HepG2 (cell line): Measurements from ENCODE around the gene ADGRF5. TPM values are rescaled to one million over a fixed set of nuclear protein-coding genes. Genes with fewer than 3 reads are reported as not detected.
"Not testable (repeated sequence)": the region's sequence is repeated elsewhere in the genome, so short reads cannot be mapped to it uniquely, and the experiment has no call there.

Source experiments
- ATAC-seq: fragments of 200-7000 bp; cut with Tn5 transposase; 3 replicates; pipeline ENCODE4 v1.9.1; 2020; ENCODE audit warnings: mild to moderate bottlenecking, moderate library complexity
- BruUV-seq: library from RNA; stranded (reverse); fragments of 400-500 nt; replicated peaks from 2 replicates; lab custom pipeline; 2021; lab: Mats Ljungman, UMichigan
- CTCF ChIA-PET: fragments of 300-600 bp; formaldehyde crosslinking; extraction: SDS; loops from one replicate; lab custom pipeline; 2021; ENCODE audit warnings: low total read pairs, inconsistent platforms, low intra/inter-chr PET ratio; lab: Yijun Ruan, JAX
- POLR2A ChIA-PET: fragments of 350-600 bp; sonication (Branson Sonifier 250); formaldehyde crosslinking; loops from one replicate; lab custom pipeline; 2020; ENCODE audit warnings: antibody characterized with exemption, inconsistent platforms; lab: Yijun Ruan, JAX
- DNase-seq: peaks from one replicate; pipeline ENCODE4 v3.0.0-alpha.2; 2015; ENCODE audit warnings: low spot score
- FAIRE-seq: peaks from 3 replicates; lab custom pipeline; 2011; peaks lifted over from hg19 to GRCh38; lab: Jason Lieb, UNC
- H2AFZ ChIP-seq: one replicate; pipeline ENCODE4 v1.6.1; 2011; ENCODE audit warnings: low read length, inconsistent platforms
- H3K27ac ChIP-seq: fragments of 300-600 bp; 3 replicates; pipeline ENCODE4 v1.8.0; 2011; ENCODE audit warnings: mixed run types, mild to moderate bottlenecking, mixed read lengths, low read length, inconsistent platforms; ENCODE audit not compliant: insufficient read depth; ENCODE audit errors: extremely low read length
- H3K27me3 ChIP-seq, 2 experiments: fragments of 200-600 bp in 1 of 2; 2 replicates in 1 of 2; 3 replicates in 1 of 2; pipeline versions ENCODE4 v1.6.0 to v1.8.0; 2011; ENCODE audit warnings: low read length in 2 of 2, mild to moderate bottlenecking in 2 of 2, moderate library complexity in 2 of 2, inconsistent platforms in 1 of 2; ENCODE audit not compliant: insufficient read depth in 2 of 2, control insufficient read depth in 1 of 2
- H3K36me3 ChIP-seq, 2 experiments: fragments of 200-600 bp in 1 of 2; replicated peaks in 1 of 2; 2 replicates in 1 of 2; 3 replicates in 1 of 2; pipeline versions ENCODE4 v1.5.1 to v1.8.0; 2011; ENCODE audit warnings: low read length in 2 of 2, inconsistent platforms in 1 of 2; ENCODE audit not compliant: insufficient read depth in 2 of 2, control insufficient read depth in 1 of 2
- H3K4me1 ChIP-seq: 2 replicates; pipeline ENCODE4 v1.5.1; 2012; ENCODE audit warnings: low read length, inconsistent platforms; ENCODE audit not compliant: insufficient read depth
- H3K4me2 ChIP-seq: 2 replicates; pipeline ENCODE4 v1.6.0; 2011; ENCODE audit warnings: low read depth, low read length, inconsistent platforms
- H3K4me3 ChIP-seq, 3 experiments: fragments of 200-600 bp in 1 of 3; sonication (generic), shearing (Covaris generic) in 1 of 3; replicated peaks in 1 of 3; 2 replicates each; pipeline ENCODE4 v1.5.1; 2011 to 2016; ENCODE audit warnings: low read length in 3 of 3, inconsistent platforms in 2 of 3, low read depth in 2 of 3, mild to moderate bottlenecking in 2 of 3, control low read depth in 1 of 3, mixed read lengths in 1 of 3; ENCODE audit not compliant: insufficient read depth in 1 of 3
- H3K79me2 ChIP-seq: one replicate; pipeline ENCODE4 v1.6.1; 2011; ENCODE audit warnings: low read length, inconsistent platforms; ENCODE audit not compliant: insufficient read depth
- H3K9ac ChIP-seq: 2 replicates; pipeline ENCODE4 v1.6.0; 2011; ENCODE audit warnings: mild to moderate bottlenecking, low read depth, low read length, inconsistent platforms; ENCODE audit not compliant: insufficient read depth
- H3K9me3 ChIP-seq: 2 replicates; pipeline ENCODE4 v1.5.1; 2012; ENCODE audit warnings: mild to moderate bottlenecking, low read length
- H4K20me1 ChIP-seq: 2 replicates; pipeline ENCODE4 v1.6.0; 2011; ENCODE audit warnings: inconsistent platforms, mild to moderate bottlenecking, low read length, moderate library complexity; ENCODE audit not compliant: insufficient read depth
- MNT ChIP-seq: fragments of 450-650 bp; IDR thresholded peaks from 2 replicates; pipeline ENCODE4 v1.6.1; 2016
- SMC3 ChIP-seq: IDR thresholded peaks from 2 replicates; pipeline ENCODE4 v1.6.1; 2011; ENCODE audit warnings: low read length, improper control_type of control experiment
- STAG1 ChIP-seq: sonication (generic); formaldehyde crosslinking; IDR thresholded peaks from 2 replicates; pipeline ENCODE4 v1.4.0; 2020; ENCODE audit warnings: missing genetic modification reagents
- WGBS: methylation state at CpG from one replicate; pipeline ENCODE4 v1.1.6; 2017; ENCODE audit warnings: low lambda C conversion rate; 5-methylcytosine and 5-hydroxymethylcytosine counted together
- in situ Hi-C: cut with HindIII; loops from 2 replicates; pipeline ENCODE4 v1.10.0; 2017; ENCODE audit warnings: low pct_unique_long_range_greater_than_20kb; ENCODE audit not compliant: extremely low pct_ligation_motif_present
- intact Hi-C: fragments of 100-400 bp; cut with micrococcal nuclease; formaldehyde crosslinking; loops from one replicate; pipeline ENCODE4 v1.10.0; 2022; ENCODE audit not compliant: unreplicated experiment
- polyA plus RNA-seq, 8 experiments: library from polyadenylated mRNA; depleted of rRNA in 3 of 8; stranded (reverse) in 7 of 8; unstranded in 1 of 8; fragments of >200 nt; fragmentation: Illumina TruSeq in 4 of 8; extraction: Trizol in 4 of 8; gene quantifications; 2 replicates each; pipeline versions ENCODE4 v1.2.1 to v1.2.3, GENCODE V29; 2011 to 2016; ENCODE audit warnings: low read depth in 4 of 8, missing spikeins in 1 of 8, mixed read lengths in 1 of 8; ENCODE audit not compliant: insufficient read depth in 1 of 8
- total RNA-seq, 5 experiments: library from RNA; depleted of rRNA; stranded (reverse); fragments of >200 nt; fragmentation: Illumina TruSeq; extraction: Trizol; gene quantifications; 2 replicates each; pipeline ENCODE4 v1.2.3, GENCODE V29; 2016; ENCODE audit warnings: low read depth in 1 of 5
- TF ChIP-seq, protein P1 (sequence below): sonication (generic); formaldehyde crosslinking; IDR thresholded peaks from 2 replicates; pipeline ENCODE4 v1.5.0; 2020; ENCODE audit warnings: mild to moderate bottlenecking, missing genetic modification reagents, moderate library complexity

Gene ADGRF5
- total and polyA plus RNA-seq, 2 of the 13 experiments (the other 11 are each of a cell fraction or from before 2014, with no cell fraction given) = not detected

DNA sequence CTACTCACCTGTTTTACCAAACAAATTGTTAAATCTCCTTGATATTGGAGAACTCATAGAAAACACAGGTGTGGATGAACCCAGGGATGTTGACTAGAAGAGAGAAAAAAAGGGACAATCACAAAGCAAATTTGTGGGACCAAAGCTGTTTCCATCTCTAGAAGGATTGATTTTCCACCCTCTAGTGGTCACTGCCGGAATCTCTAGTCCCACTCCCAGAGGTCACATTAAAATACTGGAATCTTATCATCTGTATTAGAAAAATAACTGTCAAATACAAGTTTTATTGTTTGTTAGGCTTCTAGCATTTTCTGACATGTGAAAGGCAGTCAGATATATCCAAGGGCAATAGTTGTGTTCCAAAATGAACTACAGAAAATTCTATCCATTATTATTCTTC is 65.8 kb downstream of the ADGRF5 start:
- DNase-seq (peak; percentile 20), FAIRE-seq (peak; percentile 49), ATAC-seq (peak; percentile 74)
- H3K79me2 ChIP-seq, intact Hi-C loops, H3K9ac ChIP-seq, H3K4me3 ChIP-seq, H3K27me3 ChIP-seq, H3K27ac ChIP-seq, BruUV-seq, H3K36me3 ChIP-seq, CTCF ChIA-PET, H3K4me2 ChIP-seq, POLR2A ChIA-PET, H4K20me1 ChIP-seq, H3K4me1 ChIP-seq, H3K9me3 ChIP-seq, H2AFZ ChIP-seq: not testable (repeated sequence)
- TF ChIP-seq, protein P1, sequence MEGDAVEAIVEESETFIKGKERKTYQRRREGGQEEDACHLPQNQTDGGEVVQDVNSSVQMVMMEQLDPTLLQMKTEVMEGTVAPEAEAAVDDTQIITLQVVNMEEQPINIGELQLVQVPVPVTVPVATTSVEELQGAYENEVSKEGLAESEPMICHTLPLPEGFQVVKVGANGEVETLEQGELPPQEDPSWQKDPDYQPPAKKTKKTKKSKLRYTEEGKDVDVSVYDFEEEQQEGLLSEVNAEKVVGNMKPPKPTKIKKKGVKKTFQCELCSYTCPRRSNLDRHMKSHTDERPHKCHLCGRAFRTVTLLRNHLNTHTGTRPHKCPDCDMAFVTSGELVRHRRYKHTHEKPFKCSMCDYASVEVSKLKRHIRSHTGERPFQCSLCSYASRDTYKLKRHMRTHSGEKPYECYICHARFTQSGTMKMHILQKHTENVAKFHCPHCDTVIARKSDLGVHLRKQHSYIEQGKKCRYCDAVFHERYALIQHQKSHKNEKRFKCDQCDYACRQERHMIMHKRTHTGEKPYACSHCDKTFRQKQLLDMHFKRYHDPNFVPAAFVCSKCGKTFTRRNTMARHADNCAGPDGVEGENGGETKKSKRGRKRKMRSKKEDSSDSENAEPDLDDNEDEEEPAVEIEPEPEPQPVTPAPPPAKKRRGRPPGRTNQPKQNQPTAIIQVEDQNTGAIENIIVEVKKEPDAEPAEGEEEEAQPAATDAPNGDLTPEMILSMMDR = peak; percentile 56
- TF ChIP-seq SMC3 = peak; percentile 27; the same call in 1 of the 2 replicates
- peak; percentile 27; the same call in 1 of the 2 replicates for TF ChIP-seq STAG1 (CRISPR knock-in tag)
- in situ Hi-C loops = loop anchor here (25.0 kb wide), 2 partner anchors 131 to 456 kb away; partner anchors contain the start of gene TNFRSF21
- WGBS = 0% methylated on average over 1 of the region's 1 CpG

DNA sequence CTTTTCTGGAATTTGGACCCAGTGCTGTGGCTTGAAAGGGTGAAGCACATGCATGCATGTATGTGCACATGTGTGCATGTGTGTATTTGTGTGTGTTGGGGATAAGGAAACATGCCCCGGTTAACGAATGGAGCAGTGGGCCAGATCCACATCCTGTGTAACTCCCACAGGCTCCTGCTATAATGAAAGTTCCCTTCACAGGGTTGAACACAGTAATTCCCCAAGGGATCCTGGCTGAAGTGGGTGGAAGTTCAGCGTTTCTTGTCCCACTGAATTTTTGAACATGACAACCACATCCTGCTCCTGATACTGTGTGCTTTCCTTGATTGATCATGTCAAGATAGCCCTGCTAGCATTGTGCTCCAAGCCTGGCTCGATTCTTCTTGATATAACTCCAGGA is 70.2 kb downstream of the ADGRF5 start:
- ATAC-seq, POLR2A ChIA-PET, H3K79me2 ChIP-seq, intact Hi-C loops, CTCF ChIA-PET, H2AFZ ChIP-seq, H3K9me3 ChIP-seq, H3K4me3 ChIP-seq, H3K4me2 ChIP-seq, DNase-seq, H4K20me1 ChIP-seq, BruUV-seq, H3K36me3 ChIP-seq, H3K4me1 ChIP-seq, H3K27ac ChIP-seq, FAIRE-seq, H3K9ac ChIP-seq: not testable (repeated sequence)
- peaks cover 0 to 10% of the 10 kb centered on the region in 2 experiments; a peak in 1 of 5 replicates for H3K27me3 ChIP-seq
- TF ChIP-seq MNT = peak; percentile 85
- 48% methylated on average over 4 of the region's 4 CpGs for WGBS
- in situ Hi-C loops = loop anchor here (5.0 to 25.0 kb wide), 3 partner anchors 136 to 461 kb away; partner anchors contain the start of gene TNFRSF21
